Stimulated activated CD4-positive, alpha-beta T cell treated with anti-CD3 and anti-CD28 coated beads, Interleukin-4, amount 100 ng/mL, for 24 hours (primary cell): Measurements from ENCODE around the gene LDAH.
A peak's percentile ranks its signal among the peaks of the same experiment; 100 is the strongest.

Experiments
- DNase-seq: peaks from one replicate; pipeline ENCODE4 v3.0.0-alpha.2; 2020

The LDAH gene

GRCh38 chr2:20666005-20666303 lies 156.9 kb downstream of the LDAH start:
- DNase-seq: no peak

- no peak for DNase-seq
Observed at GRCh38 chr2:20665243-20666004, 157.5 kb downstream of the LDAH start.

- DNase-seq: no peak
Observed at GRCh38 chr2:20664431-20665242, 158.3 kb downstream of the LDAH start.

GRCh38 chr2:20664071-20664390 lies 158.9 kb downstream of the LDAH start:
- DNase-seq: no peak

- no peak for DNase-seq
Observed at GRCh38 chr2:20663196-20664070, 159.5 kb downstream of the LDAH start.

- no peak for DNase-seq
Observed at GRCh38 chr2:20662308-20662937, 160.5 kb downstream of the LDAH start.

- DNase-seq: peak; percentile 73
Observed at GRCh38 chr2:20661421-20662307, 161.2 kb downstream of the LDAH start.

- DNase-seq: no peak
Observed at GRCh38 chr2:20660506-20661420, 162.1 kb downstream of the LDAH start.

- DNase-seq: no peak
Observed at GRCh38 chr2:20657522-20658235, 165.2 kb downstream of the LDAH start.

GRCh38 chr2:20656561-20656960 lies 166.3 kb downstream of the LDAH start:
- no peak for DNase-seq

- DNase-seq: no peak
Observed at GRCh38 chr2:20654535-20654813, 168.4 kb downstream of the LDAH start.

GRCh38 chr2:20653695-20654534 lies 169.0 kb downstream of the LDAH start:
- DNase-seq: no peak

GRCh38 chr2:20652673-20653575 lies 170.0 kb downstream of the LDAH start:
- no peak for DNase-seq

GRCh38 chr2:20652141-20652540 lies 170.8 kb downstream of the LDAH start:
- DNase-seq: no peak

- no peak for DNase-seq
Observed at GRCh38 chr2:20651731-20652099, 171.2 kb downstream of the LDAH start.

GRCh38 chr2:20650877-20651730 lies 171.8 kb downstream of the LDAH start, which contains the start of gene HS1BP3:
Gene HS1BP3 (minus strand): TSS chr2:20651098. CDS start chr2:20651063, 35 bp downstream.
- peak; percentile 83 for DNase-seq

- peak; percentile 19 for DNase-seq
Observed at GRCh38 chr2:20650393-20650876, 172.5 kb downstream of the LDAH start.
